GM18909 (cell line): ENCODE data around the gene OR10K2.
"Not testable (repeated sequence)": the region's sequence is repeated elsewhere in the genome, so short reads cannot be mapped to it uniquely, and the experiment has no call there.

ENCODE experiments used
- ATAC-seq: cut with Tn5 transposase; IDR thresholded peaks from one replicate; pipeline ENCODE4 v1.9.1; 2021; ENCODE audit warnings: mild to moderate bottlenecking; ENCODE audit not compliant: unreplicated experiment, poor library complexity

OR10K2 gene

GRCh38 chr1:158426137-158426536 lies at the start of gene OR10K2:
OR10K2 (minus strand) TSS chr1:158426237; CDS start chr1:158420866, 5,371 bp downstream.
- ATAC-seq = no peak

GRCh38 chr1:158471920-158472319 lies 45.9 kb upstream of the OR10K2 start, which contains the start of gene OR10R2:
OR10R2 (plus strand) TSS chr1:158472220; CDS start chr1:158472326, 106 bp downstream.
- no peak for ATAC-seq

GRCh38 chr1:158461534-158461933 lies 35.5 kb upstream of the OR10K2 start, which contains the start of gene OR10K1:
OR10K1 (plus strand) TSS chr1:158461834; CDS start chr1:158465562, 3,728 bp downstream.
- ATAC-seq = no peak

GRCh38 chr1:158458263-158458662 lies 32.2 kb upstream of the OR10K2 start:
- no peak for ATAC-seq

- no peak for ATAC-seq
These were observed 31.2 kb upstream of the OR10K2 start for GRCh38 chr1:158457246-158457645.

GRCh38 chr1:158454537-158454936 lies 28.5 kb upstream of the OR10K2 start:
- ATAC-seq = no peak

GRCh38 chr1:158445376-158445775 lies 19.3 kb upstream of the OR10K2 start:
- no peak for ATAC-seq

- ATAC-seq = no peak
These were observed 8.7 kb upstream of the OR10K2 start for GRCh38 chr1:158434741-158435140.

GRCh38 chr1:158430163-158430562 lies 4.1 kb upstream of the OR10K2 start:
- ATAC-seq = not testable (repeated sequence)

GRCh38 chr1:158425027-158425426 lies 1.0 kb downstream of the OR10K2 start:
- ATAC-seq = no peak

GRCh38 chr1:158422212-158422611 lies 3.8 kb downstream of the OR10K2 start:
- no peak for ATAC-seq

- no peak for ATAC-seq
These were observed 8.5 kb downstream of the OR10K2 start for GRCh38 chr1:158417586-158417985.

- ATAC-seq = no peak
These were observed 11.2 kb downstream of the OR10K2 start for GRCh38 chr1:158414651-158415345.

GRCh38 chr1:158407092-158407491 lies 18.9 kb downstream of the OR10K2 start:
- no peak for ATAC-seq

- no peak for ATAC-seq
These were observed 25.2 kb downstream of the OR10K2 start for GRCh38 chr1:158400871-158401270.

GRCh38 chr1:158398818-158399514 lies 27.1 kb downstream of the OR10K2 start, which contains the start of gene OR10T2:
OR10T2 (minus strand) TSS chr1:158399466; CDS start chr1:158399466, 0 bp downstream.
- no peak for ATAC-seq

- no peak for ATAC-seq
These were observed 29.4 kb downstream of the OR10K2 start for GRCh38 chr1:158396646-158397045.

- ATAC-seq = no peak
These were observed 32.6 kb downstream of the OR10K2 start for GRCh38 chr1:158393476-158393875.

GRCh38 chr1:158391099-158391498 lies 34.9 kb downstream of the OR10K2 start:
- no peak for ATAC-seq

GRCh38 chr1:158390331-158390730 lies 35.7 kb downstream of the OR10K2 start:
- no peak for ATAC-seq

- ATAC-seq = no peak
These were observed 51.2 kb downstream of the OR10K2 start for GRCh38 chr1:158374860-158375259.
